HepG2 (cell line): ENCODE results near the gene WNT3. TPM values are rescaled to one million over a fixed set of nuclear protein-coding genes. Genes with fewer than 3 reads are reported as not detected.

ENCODE experiments used
- AKNA ChIP-seq: sonication (generic); formaldehyde crosslinking; IDR thresholded peaks from 2 replicates; pipeline ENCODE4 v1.4.0; 2020; ENCODE audit warnings: missing genetic modification reagents, borderline replicate concordance
- ARNT2 ChIP-seq: sonication (generic); formaldehyde crosslinking; IDR thresholded peaks from 2 replicates; pipeline ENCODE4 v1.8.0; 2022; ENCODE audit warnings: mild to moderate bottlenecking, low read depth, missing genetic modification reagents, moderate library complexity
- EZH2 ChIP-seq: conservative IDR thresholded peaks from 2 replicates; pipeline ENCODE4 v1.6.1; 2012; ENCODE audit warnings: mild to moderate bottlenecking, low read depth, low read length, moderate library complexity
- HINFP ChIP-seq: sonication (generic); formaldehyde crosslinking; IDR thresholded peaks from 2 replicates; pipeline ENCODE4 v1.4.0; 2020; ENCODE audit warnings: low read depth, mild to moderate bottlenecking, missing genetic modification reagents
- JUND ChIP-seq: sonication (generic); formaldehyde crosslinking; IDR thresholded peaks from 2 replicates; pipeline ENCODE4 v1.8.0; 2022; ENCODE audit warnings: mild to moderate bottlenecking, missing genetic modification reagents
- MAF1 ChIP-seq: sonication (generic); formaldehyde crosslinking; IDR thresholded peaks from 2 replicates; pipeline ENCODE4 v1.5.0; 2020; ENCODE audit warnings: missing genetic modification reagents, borderline replicate concordance
- SAP130 ChIP-seq: IDR thresholded peaks from 2 replicates; pipeline ENCODE4 v1.6.1; 2016; ENCODE audit warnings: low read depth
- ZBTB43 ChIP-seq: sonication (generic); formaldehyde crosslinking; conservative IDR thresholded peaks from 2 replicates; pipeline ENCODE4 v1.4.0; 2020; ENCODE audit warnings: missing genetic modification reagents
- ZEB1 ChIP-seq: IDR thresholded peaks from 2 replicates; pipeline ENCODE4 v1.6.1; 2012; ENCODE audit warnings: mild to moderate bottlenecking, low read depth, inconsistent platforms; ENCODE audit not compliant: insufficient replicate concordance
- ZFAT ChIP-seq: sonication (generic); formaldehyde crosslinking; conservative IDR thresholded peaks from 2 replicates; pipeline ENCODE4 v1.8.1; 2023; ENCODE audit warnings: missing genetic modification reagents, inconsistent platforms
- ZNF121 ChIP-seq: sonication (generic); formaldehyde crosslinking; IDR thresholded peaks from 2 replicates; pipeline ENCODE4 v1.5.0; 2020; ENCODE audit warnings: mild to moderate bottlenecking, missing genetic modification reagents
- ZNF317 ChIP-seq: sonication (generic); formaldehyde crosslinking; IDR thresholded peaks from 2 replicates; pipeline ENCODE4 v1.5.0; 2020; ENCODE audit warnings: mild to moderate bottlenecking, missing genetic modification reagents
- ZNF530 ChIP-seq: sonication (generic); formaldehyde crosslinking; IDR thresholded peaks from 2 replicates; pipeline ENCODE4 v1.5.0; 2020; ENCODE audit warnings: low read depth, mild to moderate bottlenecking, missing genetic modification reagents
- ZNF550 ChIP-seq: sonication (generic); formaldehyde crosslinking; IDR thresholded peaks from 2 replicates; pipeline ENCODE4 v1.4.0; 2020; ENCODE audit warnings: mild to moderate bottlenecking, missing genetic modification reagents, borderline replicate concordance
- ZNF766 ChIP-seq: sonication (generic); formaldehyde crosslinking; IDR thresholded peaks from 2 replicates; pipeline ENCODE4 v1.5.0; 2020; ENCODE audit warnings: missing genetic modification reagents, borderline replicate concordance
- polyA plus RNA-seq, 8 experiments: library from polyadenylated mRNA; depleted of rRNA in 3 of 8; stranded (reverse) in 7 of 8; unstranded in 1 of 8; fragments of >200 nt; fragmentation: Illumina TruSeq in 4 of 8; extraction: Trizol in 4 of 8; gene quantifications; 2 replicates each; pipeline versions ENCODE4 v1.2.1 to v1.2.3, GENCODE V29; 2011 to 2016; ENCODE audit warnings: low read depth in 4 of 8, missing spikeins in 1 of 8, mixed read lengths in 1 of 8; ENCODE audit not compliant: insufficient read depth in 1 of 8
- total RNA-seq, 5 experiments: library from RNA; depleted of rRNA; stranded (reverse); fragments of >200 nt; fragmentation: Illumina TruSeq; extraction: Trizol; gene quantifications; 2 replicates each; pipeline ENCODE4 v1.2.3, GENCODE V29; 2016; ENCODE audit warnings: low read depth in 1 of 5
- TF ChIP-seq, protein P1 (sequence below): sonication (generic); formaldehyde crosslinking; IDR thresholded peaks from 2 replicates; pipeline ENCODE4 v1.8.0; 2022; ENCODE audit warnings: missing genetic modification reagents, low read depth, mild to moderate bottlenecking, borderline replicate concordance
- TF ChIP-seq, protein P2 (sequence below): sonication (generic); formaldehyde crosslinking; IDR thresholded peaks from 2 replicates; pipeline ENCODE4 v1.5.0; 2020; ENCODE audit warnings: missing genetic modification reagents, mild to moderate bottlenecking, borderline replicate concordance

Gene WNT3
- total and polyA plus RNA-seq, 2 of the 13 experiments (the other 11 are each of a cell fraction or from before 2014, with no cell fraction given): 8.5 to 10.3 TPM

DNA sequence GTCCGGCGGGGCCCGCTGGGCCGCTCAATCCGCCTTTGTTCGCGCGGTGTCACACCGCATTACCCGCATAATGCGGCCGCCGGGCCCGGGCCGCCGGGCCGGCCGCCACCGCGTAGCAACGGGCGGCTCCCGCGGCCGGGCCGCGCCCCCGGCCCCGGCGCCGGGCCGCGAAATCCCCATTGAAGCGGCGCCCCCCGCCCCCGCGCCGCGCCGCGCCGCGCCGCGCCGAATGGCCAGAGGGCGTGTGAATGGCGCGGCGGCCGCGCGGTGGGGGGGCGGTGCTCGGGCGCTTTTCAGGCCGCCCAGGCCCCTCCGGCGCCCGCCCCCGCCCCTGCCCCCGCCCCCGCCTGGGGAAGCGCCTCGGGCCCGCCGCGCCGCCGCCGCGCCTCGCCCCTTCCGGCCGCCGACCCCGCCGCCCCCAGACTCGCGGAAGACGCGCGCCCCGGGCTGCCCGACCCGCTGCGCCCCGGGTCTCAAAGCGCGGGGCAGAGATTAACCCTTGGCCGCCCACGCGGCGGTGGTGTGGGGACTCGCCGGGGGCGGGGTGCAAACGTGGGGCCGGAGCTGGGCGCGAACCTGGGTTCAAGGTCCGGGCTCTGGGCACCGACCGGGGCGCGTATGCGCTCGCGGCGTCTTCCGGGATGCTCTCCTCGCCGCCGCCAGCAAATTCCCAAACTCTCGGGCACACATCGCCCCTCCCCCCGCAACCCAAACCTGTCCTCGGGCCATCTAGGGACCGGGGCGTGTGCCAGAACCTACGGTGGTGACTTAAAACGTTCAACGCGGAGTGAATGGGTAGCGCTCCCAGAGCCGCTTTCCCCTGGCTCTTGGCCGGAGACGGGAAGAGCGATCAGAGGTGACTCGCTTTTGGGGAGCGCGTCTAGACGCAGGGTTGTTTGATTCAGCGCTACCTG is 46.7 kb downstream of the WNT3 start (continued):
- TF ChIP-seq AKNA (CRISPR knock-in tag) (no peak), ZFAT (CRISPR knock-in tag) (no peak; the same call in 1 of the 2 replicates), JUND (CRISPR knock-in tag) (no peak), ZBTB43 (no peak; the same call in 1 of the 2 replicates), ZNF317 (CRISPR knock-in tag) (peak; percentile 79), MAF1 (CRISPR knock-in tag) (peak; percentile 89; the same call in 1 of the 2 replicates), ZNF530 (CRISPR knock-in tag) (no peak), ARNT2 (peak; percentile 93), ZNF121 (no peak), ZNF766 (CRISPR knock-in tag) (peak; percentile 85), ZEB1 (no peak), SAP130 (CRISPR knock-in tag) (peak; percentile 73), HINFP (CRISPR knock-in tag) (0 out of 2 replicates have a peak, but pooled peaks have one; percentile 25), ZNF550 (CRISPR knock-in tag) (0 out of 2 replicates have a peak, but pooled peaks have one; percentile 66), EZH2 (no peak)
- TF ChIP-seq, protein P1, sequence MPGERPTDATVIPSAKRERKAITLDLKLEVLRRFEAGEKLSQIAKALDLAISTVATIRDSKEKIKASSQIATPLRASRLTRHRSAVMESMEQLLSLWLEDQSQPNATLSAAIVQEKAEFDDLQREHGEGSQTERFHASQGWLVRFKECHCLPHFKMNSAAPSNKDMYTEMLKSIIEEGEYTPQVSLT: no peak
- TF ChIP-seq, protein P2, sequence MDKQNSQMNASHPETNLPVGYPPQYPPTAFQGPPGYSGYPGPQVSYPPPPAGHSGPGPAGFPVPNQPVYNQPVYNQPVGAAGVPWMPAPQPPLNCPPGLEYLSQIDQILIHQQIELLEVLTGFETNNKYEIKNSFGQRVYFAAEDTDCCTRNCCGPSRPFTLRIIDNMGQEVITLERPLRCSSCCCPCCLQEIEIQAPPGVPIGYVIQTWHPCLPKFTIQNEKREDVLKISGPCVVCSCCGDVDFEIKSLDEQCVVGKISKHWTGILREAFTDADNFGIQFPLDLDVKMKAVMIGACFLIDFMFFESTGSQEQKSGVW (CRISPR knock-in tag): no peak
